GM21737 (cell line): ENCODE measurements around the gene EVC.

Source experiments
- ATAC-seq: cut with Tn5 transposase; IDR thresholded peaks from one replicate; pipeline ENCODE4 v1.9.1; 2021; ENCODE audit warnings: mild to moderate bottlenecking, moderate library complexity; ENCODE audit not compliant: unreplicated experiment

Gene EVC

DNA sequence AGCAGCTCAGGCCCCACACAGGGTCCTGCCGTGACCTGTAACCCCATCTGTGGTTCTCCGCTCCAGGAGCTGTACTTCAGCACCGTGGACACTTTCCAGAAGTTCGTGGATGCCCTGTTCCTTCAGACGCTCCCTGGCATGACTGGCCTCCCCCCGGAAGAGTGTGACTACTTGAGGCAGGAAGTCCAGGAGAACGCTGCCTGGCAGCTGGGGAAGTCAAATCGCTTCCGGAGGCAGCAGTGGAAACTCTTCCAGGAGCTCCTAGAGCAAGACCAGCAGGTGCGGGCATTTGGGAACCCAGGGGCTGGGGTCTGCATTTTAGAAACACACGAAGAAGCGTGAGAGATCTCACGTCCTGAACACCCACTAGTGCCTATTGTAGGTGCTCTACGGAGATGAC is 72.5 kb downstream of the EVC start:
- no peak for ATAC-seq

DNA sequence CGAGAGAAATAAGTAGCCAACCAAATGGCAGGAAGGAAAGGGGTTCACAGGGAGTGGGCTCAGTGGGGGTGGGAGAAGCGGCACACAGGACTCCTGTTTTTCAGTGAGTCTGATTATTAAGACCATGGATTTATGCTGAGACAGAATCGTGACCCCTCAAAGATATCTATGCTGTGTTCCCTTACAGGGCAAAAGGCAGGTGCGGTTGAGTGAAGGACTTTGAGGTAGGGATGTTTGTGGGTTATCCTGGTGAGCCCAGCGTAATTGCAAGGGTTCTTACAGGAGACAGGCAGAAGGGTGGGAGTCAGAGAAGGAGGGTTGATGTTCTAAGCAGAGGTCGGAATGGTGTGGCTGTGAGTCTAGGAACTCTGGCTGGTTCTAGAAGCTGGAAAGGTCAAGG is 73.0 kb downstream of the EVC start:
- no peak for ATAC-seq

DNA sequence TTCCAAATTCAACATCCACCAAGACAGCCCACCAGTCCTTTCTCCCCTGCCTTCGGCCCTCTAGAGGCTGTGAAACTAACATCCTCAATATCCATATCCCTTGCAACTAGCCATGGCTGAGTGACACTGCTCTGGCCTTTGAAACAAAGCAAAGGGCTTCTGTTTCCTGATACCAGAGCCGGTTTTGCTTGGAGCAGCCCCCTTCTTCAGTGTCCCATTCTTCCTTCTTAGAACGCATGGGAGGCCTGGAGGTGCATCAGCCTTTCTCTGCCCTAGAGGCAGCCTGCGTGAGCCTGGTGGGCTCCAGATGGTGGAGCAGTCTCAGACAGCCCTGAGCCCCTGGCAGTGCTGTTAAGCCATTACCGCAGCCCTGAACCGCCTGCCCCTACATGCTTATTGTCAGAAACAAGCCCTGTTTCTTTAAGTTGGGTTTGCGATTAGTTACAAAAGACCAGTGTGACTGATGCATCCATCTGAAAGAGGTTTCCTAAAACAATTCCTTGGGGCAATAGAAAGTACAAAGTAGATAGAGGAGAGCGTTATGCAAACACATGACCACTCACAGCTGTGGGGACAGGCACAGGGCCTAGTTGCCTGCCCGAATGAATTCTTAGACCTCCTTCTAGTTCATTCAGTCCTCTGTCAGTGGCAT is 74.1 kb downstream of the EVC start:
- no peak for ATAC-seq

DNA sequence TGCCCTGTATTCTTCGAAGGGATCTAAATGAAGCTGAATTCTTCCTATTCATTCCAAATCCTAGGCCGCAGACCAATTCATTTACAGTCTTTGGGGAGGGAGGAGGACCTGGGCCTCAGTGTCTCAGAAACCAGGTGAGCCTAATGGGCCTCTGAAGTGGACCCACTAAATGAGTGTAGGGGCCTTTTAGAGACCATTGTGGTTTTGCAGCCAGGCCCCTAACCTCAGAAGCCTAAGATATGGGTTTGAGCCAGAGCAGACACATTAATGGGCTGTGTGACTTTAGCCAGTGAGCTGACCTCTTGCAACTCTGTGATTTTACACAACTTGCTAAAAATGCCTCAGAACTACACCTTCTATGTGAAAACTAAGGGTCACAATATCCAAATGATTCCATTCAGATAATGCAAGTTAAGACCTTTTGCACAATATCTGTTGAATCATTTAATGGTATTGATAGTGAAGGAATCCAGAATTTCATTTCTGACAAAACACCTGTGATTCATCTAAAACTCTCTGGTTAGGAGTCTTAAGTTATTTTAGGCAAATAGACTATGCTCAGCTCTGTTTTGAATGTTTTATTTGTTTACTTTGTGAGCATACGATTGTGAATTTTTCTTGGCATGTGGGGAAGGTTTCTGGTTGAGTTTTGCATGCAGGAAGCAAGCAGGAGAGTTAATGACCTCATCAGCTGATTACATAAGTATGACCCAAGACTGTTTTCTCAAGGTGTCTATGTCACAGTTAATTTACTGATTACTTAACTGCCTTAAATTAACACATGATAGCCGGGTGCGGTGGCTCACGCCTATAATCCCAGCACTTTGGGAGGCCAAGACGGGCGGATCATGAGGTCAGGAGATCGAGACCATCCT is 75.0 kb downstream of the EVC start:
- ATAC-seq, result no peak

DNA sequence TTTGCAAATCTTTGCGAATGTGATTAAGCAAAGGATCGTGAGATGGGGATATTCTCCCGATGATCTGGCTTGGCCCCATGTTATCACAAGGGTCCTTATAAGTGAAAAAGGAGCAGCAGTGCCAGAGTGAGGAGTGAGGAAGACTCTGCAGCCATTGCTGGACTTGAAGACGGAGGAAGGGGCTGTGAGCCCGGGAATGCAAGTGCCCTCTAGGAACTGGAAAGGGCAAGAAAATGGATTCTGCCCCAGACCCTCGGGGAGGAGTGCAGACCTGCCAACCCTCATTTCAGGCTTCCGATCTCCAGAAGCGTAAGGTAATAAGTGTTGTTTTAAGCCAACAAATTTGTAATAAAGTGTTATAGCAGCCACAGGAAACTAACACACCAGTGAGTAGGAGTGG is 76.3 kb downstream of the EVC start:
- ATAC-seq, result no peak

DNA sequence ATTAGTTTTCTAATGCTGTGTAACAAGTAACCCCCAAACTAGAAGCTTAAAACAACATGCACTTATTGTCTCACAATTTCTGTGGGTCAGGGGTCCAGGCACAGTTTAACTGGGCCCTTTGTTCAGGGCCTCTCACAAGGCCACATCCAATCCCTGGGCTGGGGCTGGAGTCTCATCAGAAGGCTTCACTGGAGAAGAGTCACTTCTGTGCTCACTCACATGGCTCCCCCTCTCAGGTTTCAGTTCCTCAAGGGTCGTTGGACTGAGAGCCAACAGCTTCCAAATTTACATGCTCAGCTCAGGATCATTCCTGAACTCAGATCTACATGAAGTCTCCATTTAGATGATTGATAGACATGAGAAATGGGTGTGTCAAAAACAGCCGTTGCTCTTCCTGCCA is 77.1 kb downstream of the EVC start:
- ATAC-seq, result no peak

DNA sequence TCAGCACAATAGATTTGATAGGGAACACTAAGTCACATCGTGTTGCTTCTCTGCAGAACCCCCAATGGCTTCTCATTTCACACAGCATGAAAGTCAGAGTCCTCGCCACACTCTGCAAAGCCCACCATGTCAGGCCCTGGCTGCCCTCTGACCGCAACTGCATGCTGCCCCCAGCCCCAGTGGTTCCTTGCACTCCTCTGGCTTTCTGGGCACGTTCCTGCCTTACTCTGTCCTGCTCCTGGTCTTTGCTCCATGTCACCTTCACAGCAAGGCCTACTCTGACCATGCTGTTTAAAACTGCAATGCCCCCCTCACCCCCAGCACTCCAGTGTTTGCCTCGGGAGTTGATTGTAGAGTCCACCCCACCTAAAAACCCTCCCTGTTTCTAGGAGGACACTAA is 78.1 kb downstream of the EVC start:
- ATAC-seq, result no peak

DNA sequence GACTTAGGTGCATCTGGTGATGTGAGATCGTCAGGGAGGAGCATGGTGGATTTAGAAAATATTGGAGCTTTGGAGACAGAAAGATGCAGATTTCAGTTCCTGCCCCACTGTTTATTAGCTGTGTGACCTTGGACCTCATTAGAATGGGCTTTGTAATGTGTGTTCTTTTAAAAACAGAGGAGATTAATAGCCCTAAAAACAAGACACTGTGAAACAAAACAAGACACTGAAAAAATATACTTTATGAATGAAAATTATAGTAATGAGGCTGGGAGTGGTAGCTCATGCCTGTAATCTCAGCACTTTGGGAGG is 79.5 kb downstream of the EVC start:
- no peak for ATAC-seq

DNA sequence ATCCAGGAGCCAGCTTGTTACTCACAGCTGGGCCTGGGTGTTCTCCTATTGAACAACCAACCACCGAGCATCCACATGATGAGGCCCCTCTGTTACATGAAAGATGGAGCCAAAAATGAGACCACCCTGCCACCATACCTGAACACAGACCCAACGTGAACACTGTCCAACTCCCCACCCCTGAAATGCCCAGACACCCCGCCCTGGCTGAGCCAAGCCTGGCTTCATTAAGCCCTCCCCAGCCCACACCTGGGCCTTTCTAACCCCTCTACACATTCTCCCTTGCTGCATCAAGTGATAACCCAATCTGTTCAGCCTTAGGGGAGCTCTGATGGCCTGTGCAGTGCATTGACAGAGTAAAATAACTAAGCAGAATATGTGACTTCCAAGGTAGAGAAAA is 80.7 kb downstream of the EVC start:
- no peak for ATAC-seq

DNA sequence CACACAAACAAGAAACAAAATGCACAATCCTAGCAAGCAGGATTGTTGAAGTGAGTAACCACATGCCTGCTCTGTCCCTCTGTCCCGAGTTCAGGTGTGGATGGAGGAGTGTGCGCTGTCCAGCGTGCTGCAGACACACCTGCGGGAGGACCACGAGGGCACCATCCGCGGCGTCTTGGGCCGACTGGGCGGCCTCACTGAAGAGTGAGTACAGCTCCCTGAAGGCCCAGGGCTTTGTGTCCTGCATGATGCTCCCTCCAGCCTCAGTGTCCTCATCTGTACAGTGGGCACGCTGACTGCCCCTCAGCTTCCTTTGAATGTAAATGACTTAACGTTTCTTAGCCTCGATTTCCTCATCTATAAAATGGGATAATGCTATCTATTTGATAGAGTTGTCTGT is 82.5 kb downstream of the EVC start:
- ATAC-seq, result no peak

DNA sequence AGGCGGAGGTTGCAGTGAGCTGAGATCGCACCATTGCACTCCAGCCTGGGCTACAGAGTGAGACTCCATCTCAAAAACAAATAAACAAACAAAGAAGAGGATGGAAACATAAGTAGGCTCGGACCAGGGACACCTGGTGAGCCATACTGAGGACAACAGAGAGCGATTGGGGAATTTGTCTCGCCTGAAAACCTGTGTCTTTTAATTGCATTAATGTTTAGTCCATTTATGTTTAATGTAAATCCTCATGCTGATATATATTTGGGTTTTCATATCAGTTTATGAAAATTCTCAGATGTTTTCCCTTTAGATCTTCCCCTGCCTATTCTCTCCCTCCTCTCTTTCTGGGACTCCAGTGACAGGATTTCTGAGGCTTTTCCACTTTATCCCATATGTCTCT is 84.6 kb downstream of the EVC start:
- no peak for ATAC-seq

DNA sequence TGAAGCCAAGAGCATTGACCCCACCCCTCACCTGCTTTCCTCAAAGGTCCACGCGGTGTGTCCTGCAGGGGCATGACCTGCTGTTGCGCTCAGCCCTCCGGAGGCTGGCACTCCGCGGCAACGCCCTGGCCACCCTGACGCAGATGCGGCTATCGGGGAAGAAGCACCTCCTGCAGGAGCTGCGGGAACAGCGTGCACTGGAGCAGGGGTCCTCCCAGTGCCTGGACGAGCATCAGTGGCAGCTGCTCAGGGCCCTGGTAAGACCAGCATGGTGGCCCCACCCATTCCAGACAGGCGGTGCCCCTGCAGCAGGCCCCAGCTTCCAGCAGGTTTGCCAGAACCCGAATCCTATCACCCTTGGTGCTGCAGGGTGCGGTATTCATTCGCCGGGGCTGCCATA is 86.0 kb downstream of the EVC start:
- no peak for ATAC-seq

DNA sequence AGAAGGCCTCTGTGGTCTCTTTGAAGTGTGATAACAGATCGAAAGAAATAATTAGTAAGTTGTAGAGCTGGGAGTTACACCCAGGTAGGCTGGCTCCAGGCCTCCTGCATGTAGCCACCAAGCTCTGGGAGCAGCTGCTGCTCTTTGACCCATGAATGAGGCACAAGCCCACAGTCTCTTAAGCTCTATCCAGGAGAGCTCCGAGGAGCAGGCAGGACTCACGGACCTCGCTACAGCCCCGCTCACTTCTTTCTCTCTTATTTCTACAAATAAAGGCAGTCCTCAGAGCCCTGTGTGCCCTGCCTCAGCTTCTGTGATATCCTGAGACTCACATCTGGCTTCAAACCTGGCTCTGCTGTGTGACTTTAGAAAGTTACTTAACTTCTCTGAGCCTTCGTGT is 86.9 kb downstream of the EVC start:
- no peak for ATAC-seq

DNA sequence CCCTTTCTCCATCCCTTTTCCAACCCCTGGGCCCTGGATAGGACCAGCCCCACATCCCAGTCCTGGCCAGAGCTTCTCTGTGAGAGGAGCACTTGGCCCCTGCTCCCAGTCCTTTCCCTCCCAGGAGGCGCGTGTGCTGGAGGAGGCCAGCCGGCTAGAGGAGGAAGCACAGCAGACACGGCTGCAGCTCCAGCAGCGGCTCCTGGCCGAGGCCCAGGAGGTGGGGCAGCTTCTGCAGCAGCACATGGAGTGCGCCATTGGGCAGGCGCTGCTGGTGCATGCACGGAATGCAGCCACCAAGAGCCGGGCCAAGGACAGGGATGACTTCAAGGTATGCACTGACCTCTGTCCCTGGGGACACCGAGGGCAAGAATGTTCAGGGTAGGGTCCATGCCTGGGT is 87.5 kb downstream of the EVC start:
- no peak for ATAC-seq

DNA sequence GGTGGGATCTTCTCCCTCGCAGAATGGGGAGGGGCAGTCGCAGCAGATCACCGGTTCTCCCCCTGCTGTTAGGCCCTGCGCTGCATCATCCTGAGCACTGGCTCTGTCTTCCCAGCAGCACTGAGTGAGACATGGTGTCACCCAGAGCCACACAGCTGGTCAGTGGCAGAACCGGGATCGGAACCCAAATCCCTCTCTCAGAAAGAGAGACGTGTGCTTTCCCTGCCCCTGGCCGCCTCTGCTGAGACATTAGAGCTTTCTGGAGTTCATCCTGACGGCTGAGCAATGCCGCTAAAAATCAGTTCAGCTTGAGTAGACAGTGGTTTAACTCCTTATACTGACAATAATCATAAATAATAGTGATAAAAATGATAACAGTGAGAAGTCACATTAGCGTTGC is 87.9 kb downstream of the EVC start:
- no peak for ATAC-seq

DNA sequence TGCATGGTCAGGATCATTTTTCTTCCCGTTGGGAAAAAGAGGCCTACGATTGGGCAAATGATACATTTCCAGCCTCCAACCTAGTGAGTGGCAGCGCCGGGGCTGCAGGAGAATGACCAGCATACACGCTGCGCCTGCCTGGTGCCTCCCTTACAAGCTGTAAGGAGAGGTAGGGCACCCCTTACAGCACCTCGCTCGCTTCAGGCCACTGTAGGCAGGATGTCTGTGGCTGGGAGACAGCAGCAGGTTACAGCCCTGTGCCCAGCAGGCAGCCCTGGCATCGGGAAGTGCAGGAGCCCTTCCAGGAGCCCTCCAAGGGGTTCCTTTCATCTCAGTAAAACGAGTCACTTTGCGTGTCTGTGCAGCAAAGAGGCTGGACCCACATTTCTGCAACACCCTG is 88.4 kb downstream of the EVC start:
- ATAC-seq, result no peak

DNA sequence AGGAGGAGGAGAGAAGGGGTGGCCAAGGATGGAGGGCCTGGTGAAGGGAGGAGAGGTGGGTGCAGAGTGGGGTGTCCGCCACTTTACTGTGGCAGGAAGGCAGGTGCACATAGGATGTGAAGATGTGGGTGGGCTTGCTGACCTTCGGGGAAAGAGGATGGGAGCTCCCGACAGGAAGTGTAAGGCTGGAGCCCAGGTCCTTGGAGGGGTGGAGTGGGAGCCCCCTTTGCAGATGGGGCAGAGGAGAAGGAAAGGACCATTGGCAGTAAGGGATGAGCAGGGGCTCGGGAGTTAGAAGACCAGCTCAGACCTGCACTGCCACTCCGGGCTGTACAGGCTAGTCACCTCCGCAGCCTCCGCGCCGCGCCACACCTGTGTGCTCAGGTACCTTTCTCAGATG is 89.5 kb downstream of the EVC start:
- no peak for ATAC-seq

DNA sequence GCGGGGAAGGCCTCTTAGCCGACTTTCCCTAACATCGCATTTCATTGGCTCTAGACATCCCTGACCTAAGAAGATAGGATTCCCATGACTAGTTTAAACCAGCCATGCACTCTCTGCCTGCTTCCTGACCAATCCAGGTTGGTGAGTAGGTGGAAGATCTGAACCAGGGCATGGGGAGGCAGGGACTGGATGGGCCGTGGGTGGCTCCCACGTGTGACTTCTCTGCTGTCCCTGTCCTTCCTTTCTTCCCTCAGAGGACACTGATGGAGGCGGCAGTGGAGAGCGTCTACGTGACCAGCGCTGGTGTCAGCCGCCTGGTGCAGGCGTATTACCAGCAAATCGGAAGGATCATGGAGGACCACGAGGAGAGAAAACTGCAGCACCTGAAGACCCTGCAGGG is 90.7 kb downstream of the EVC start:
- ATAC-seq, result no peak

DNA sequence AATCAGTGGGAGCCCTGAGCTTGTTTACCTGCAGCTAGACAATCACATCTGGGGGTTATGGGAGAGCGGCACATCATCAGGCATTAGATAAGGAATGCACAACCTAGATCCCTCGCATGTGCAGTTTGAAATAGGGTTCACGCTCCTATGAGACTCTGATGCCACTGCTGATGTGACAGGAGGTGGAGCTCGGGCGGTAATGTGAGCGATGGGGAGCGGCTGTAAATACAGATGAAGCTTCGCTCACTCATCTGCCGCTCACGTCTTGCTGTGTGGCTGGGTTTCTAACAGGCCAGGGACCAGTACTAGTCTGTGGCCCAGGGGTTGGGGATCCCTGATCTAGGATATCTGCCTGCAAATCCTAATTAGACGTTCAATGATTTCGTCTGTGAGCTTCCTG is 91.6 kb downstream of the EVC start:
- ATAC-seq, result no peak

DNA sequence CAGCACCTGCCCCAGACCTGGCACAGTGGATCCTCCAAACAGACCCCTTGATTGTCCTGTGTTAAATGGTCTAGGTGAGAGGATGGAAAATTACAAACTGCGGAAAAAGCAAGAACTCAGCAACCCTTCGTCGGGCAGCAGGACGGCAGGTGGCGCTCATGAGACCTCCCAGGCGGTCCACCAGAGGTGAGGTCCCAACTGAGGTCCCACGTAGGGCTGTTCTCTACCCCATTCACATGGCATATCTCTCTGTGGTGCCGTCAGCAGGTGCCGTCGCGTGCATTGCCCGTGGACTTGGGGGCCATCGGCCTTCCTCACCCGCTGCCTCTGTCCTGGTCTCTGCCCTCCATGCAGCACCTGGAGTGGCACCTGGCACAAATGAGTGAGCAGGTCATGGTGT is 93.7 kb downstream of the EVC start:
- ATAC-seq, result no peak

DNA sequence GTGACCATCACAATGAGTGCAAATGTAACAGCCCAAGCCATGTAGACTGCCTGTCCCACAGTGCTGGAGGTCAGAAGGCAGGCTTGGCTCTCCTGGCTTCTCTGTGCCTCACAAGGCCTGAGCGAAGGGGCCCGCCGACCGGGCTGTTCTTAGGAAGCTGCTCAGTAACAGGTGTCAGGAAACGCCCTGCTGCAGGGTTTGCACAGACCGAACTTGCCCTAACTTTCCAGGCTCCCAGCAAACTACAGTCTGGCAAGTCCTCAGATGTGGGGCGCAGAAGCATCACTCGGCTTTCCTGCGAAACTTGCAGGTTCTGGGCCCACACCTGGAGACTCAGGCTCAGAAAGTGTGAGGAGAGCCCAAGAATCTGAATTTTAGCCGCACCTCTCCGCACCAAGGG is 94.3 kb downstream of the EVC start:
- no peak for ATAC-seq

DNA sequence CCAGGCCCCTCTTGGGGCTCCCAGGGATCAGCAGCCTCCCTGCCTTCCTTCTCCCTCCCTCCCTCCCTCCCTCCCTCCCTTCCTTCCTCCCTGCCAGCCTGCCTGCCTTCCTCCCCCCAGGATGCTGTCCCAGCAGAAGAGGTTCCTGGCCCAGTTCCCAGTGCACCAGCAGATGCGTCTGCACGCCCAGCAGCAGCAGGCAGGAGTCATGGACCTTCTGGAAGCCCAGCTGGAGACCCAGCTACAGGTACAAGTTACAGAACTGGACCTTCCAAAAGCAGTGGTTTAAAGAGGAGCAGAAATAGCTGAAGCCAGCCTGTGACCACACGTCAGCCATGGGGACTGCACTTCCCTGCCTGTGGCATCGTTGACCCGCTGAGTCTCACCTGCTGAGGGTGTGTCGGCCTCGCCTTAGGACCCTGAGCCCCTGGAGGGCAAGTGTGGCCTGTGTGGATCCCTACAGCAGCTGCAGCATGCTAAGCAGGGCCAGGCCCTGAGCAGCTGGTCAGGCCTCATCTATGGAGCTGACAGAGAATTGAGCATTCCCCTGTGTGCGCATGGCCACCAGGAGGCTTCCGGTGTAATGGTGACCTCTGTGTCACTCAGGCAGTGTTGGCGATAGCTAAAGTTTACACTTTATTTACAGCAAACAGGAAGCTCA is 97.2 kb downstream of the EVC start:
- ATAC-seq, result no peak
